ENCODE data around the gene PPTC7.
"Not testable (repeated sequence)": the region's sequence is repeated elsewhere in the genome, so short reads cannot be mapped to it uniquely, and the experiment has no call there.

PPTC7 gene

DNA sequence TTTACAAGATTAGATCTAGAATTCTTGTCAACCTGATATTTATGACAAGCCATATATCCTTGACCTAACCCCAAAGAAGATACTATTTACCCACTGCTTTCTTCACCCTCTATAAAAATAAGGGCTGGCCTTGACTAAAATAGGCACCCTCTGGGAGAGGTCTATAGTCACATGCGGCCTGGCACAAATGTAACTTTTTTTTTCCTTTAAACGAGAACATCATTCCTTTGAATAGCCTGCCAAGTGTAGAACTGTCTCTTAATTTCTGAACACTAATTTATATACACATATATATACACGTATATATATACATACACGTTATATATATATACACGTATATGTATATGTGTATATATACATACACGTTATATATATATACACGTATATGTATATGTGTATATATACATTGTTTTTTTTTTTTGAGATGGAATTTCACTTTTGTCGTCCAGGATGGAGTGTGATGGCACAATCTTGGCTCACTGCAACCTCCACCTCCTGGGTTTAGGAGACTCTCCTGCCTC is 18.6 kb downstream of the PPTC7 start:
- no peak for TF ChIP-seq EZH2 (IDR thresholded peaks at IDR 0.05; ENCODE audit: borderline replicate concordance, low read depth, low read length, severe bottlenecking)
- TF ChIP-seq, protein P1, sequence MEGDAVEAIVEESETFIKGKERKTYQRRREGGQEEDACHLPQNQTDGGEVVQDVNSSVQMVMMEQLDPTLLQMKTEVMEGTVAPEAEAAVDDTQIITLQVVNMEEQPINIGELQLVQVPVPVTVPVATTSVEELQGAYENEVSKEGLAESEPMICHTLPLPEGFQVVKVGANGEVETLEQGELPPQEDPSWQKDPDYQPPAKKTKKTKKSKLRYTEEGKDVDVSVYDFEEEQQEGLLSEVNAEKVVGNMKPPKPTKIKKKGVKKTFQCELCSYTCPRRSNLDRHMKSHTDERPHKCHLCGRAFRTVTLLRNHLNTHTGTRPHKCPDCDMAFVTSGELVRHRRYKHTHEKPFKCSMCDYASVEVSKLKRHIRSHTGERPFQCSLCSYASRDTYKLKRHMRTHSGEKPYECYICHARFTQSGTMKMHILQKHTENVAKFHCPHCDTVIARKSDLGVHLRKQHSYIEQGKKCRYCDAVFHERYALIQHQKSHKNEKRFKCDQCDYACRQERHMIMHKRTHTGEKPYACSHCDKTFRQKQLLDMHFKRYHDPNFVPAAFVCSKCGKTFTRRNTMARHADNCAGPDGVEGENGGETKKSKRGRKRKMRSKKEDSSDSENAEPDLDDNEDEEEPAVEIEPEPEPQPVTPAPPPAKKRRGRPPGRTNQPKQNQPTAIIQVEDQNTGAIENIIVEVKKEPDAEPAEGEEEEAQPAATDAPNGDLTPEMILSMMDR (IDR thresholded peaks at IDR 0.05; ENCODE audit: borderline replicate concordance, extremely low read depth, low read length, poor library complexity, severe bottlenecking) = no peak

DNA sequence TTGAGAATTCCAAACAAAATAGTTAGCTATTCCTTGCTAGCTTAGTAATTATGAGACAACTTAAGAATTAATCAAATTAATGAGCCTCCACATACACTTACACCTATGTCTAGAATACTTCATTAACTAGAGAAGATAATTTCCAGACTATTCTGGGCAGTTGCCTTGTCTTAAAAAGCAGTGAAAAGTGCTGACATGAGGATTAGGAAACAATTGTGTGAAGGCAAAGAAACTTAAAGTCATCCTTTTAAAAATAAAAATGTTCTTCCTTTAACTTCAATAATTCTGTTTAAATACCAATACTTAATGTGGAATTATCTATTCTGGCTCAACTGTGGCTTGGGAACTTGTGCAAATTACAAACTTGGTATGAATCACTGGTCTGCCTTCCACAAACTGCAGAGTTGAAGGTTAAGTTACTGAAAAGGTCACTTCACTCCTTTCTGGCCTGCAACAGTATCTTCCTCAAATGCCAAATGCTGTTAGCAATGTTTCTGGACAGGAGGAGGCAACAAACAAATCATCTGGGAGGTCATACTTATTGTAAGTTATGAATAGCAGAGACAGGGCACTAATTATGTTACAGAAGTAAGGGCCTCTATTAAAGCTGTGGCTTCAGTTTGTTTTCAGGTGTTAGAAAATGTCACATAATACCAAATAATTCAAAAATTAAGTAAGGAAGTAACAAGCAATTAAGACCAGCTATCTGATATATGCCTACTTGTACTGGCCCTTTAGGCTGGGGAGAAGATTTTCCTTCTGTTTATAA is 19.2 kb downstream of the PPTC7 start:
- TF ChIP-seq, protein P1 (IDR thresholded peaks at IDR 0.05; ENCODE audit: borderline replicate concordance, extremely low read depth, low read length, poor library complexity, severe bottlenecking) = no peak
- TF ChIP-seq EZH2 (IDR thresholded peaks at IDR 0.05; ENCODE audit: borderline replicate concordance, low read depth, low read length, severe bottlenecking) = no peak
- H3K4me2 ChIP-seq (ENCODE audit: insufficient read depth, low read length) = no peak overlapping the region
- H4K20me1 ChIP-seq (ENCODE audit: insufficient read depth, low read length) = peaks cover 64% of the 10 kb centered on the region
- H3K4me3 ChIP-seq (ENCODE audit: low read depth in 1 of 2, low read length in 2 of 2) = no peak overlapping the region
- no peaks in the 10 kb centered on the region for H3K27me3 ChIP-seq (ENCODE audit: insufficient read depth, low read length, poor library complexity)
- H3K9me3 ChIP-seq (ENCODE audit: insufficient read depth, low read length, severe bottlenecking) = no peaks in the 10 kb centered on the region
- no peak for DNase-seq
- H3K36me3 ChIP-seq (ENCODE audit: insufficient read depth, low read length) = peaks cover 6% of the 10 kb centered on the region; the same call in 1 of the 2 replicates
- H2AFZ ChIP-seq (ENCODE audit: low read depth, low read length) = no peak overlapping the region
- H3K79me2 ChIP-seq (ENCODE audit: insufficient read depth, low read length) = peaks cover 99% of the 10 kb centered on the region
- ATAC-seq (ENCODE audit: insufficient read depth, low read depth) = no peak
- no peaks in the 10 kb centered on the region for H3K4me1 ChIP-seq (ENCODE audit: insufficient read depth, low read length)
- no peak overlapping the region for H3K27ac ChIP-seq (ENCODE audit: low read length)
- H3K9ac ChIP-seq (ENCODE audit: low read depth, low read length) = no peak overlapping the region

More for the DNA sequence above, 18.6 kb downstream of the PPTC7 start:
- Histone ChIP-seq H3K9me3 (ENCODE audit: insufficient read depth, low read length, severe bottlenecking) (no peaks in the 10 kb centered on the region), H3K27me3 (ENCODE audit: insufficient read depth, low read length, poor library complexity) (no peaks in the 10 kb centered on the region), H2AFZ (ENCODE audit: low read depth, low read length) (no peak overlapping the region), H4K20me1 (ENCODE audit: insufficient read depth, low read length) (peaks cover 64% of the 10 kb centered on the region), H3K9ac (ENCODE audit: low read depth, low read length) (no peak overlapping the region), H3K27ac (ENCODE audit: low read length) (no peak overlapping the region), H3K4me2 (ENCODE audit: insufficient read depth, low read length) (no peak overlapping the region), H3K79me2 (ENCODE audit: insufficient read depth, low read length) (peaks cover 99% of the 10 kb centered on the region), H3K4me3 (ENCODE audit: low read depth in 1 of 2, low read length in 2 of 2) (no peak overlapping the region), H3K36me3 (ENCODE audit: insufficient read depth, low read length) (peaks cover 6% of the 10 kb centered on the region; the same call in 1 of the 2 replicates), H3K4me1 (ENCODE audit: insufficient read depth, low read length) (no peaks in the 10 kb centered on the region)
- DNase-seq (no peak), ATAC-seq (ENCODE audit: insufficient read depth, low read depth) (no peak)

DNA sequence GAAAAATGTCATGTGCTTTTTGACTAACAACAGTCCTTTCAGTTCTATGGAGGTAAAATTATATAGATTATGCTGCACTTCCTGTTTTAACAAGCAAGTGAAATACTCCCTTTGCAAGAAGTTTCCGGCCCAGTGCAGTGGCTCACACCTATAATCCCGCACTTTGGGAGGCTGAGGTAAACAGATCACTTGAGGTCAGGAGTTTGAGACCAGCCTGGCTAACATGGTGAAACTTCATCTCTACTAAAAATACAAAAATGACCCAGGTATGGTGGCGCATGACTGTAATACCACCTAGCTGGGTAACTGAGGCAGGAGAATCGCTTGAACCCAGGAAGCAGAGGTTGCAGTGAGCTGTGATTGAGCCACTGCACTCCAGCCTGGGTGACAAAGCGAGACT is 20.7 kb downstream of the PPTC7 start:
- H3K9ac ChIP-seq (ENCODE audit: low read depth, low read length); H3K27me3 ChIP-seq (ENCODE audit: insufficient read depth, low read length, poor library complexity); H3K27ac ChIP-seq (ENCODE audit: low read length); H2AFZ ChIP-seq (ENCODE audit: low read depth, low read length); H3K4me3 ChIP-seq (ENCODE audit: low read depth in 1 of 2, low read length in 2 of 2); ATAC-seq (ENCODE audit: insufficient read depth, low read depth); H3K4me1 ChIP-seq (ENCODE audit: insufficient read depth, low read length); DNase-seq; H3K36me3 ChIP-seq (ENCODE audit: insufficient read depth, low read length); H3K4me2 ChIP-seq (ENCODE audit: insufficient read depth, low read length); H3K9me3 ChIP-seq (ENCODE audit: insufficient read depth, low read length, severe bottlenecking): not testable (repeated sequence)
- Histone ChIP-seq H4K20me1 (ENCODE audit: insufficient read depth, low read length) (peaks cover 65% of the 10 kb centered on the region), H3K79me2 (ENCODE audit: insufficient read depth, low read length) (peaks cover 100% of the 10 kb centered on the region)

DNA sequence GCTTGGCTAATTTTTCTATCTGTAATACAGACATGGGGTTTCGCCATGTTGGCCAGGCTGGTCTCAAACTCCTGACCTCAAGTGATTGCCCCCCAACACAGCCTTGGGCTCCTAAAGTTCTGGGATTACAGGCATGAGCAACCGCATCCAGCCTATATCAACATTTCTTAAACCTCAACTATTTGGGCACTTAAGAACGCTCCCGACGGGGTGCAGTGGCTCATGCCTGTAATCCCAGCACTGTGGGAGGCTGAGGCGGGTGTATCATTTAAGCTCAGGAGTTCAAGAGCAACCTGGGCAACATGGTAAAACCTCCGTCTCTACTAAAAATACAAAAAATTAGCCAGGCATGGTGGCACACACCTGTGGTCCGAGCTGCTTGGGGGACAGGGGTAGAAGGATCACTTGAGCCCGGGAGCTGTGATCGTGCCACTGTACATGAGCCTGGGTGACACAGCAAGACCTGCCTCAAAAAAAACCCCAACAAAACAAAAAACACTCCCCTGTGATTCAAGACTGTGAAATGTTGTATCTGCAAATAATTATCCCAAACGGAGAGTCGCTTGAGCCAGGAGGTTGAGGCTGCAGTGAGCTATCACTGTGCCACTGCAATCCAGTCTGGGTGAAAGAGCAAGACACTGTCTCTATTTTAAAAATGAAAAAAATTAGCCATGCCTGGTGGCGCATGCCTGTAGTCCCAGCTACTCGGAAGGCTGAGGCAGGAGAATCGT is 21.5 kb downstream of the PPTC7 start:
- Histone ChIP-seq H3K27me3 (ENCODE audit: insufficient read depth, low read length, poor library complexity) (no peaks in the 10 kb centered on the region), H3K4me2 (ENCODE audit: insufficient read depth, low read length) (no peak overlapping the region), H3K4me1 (ENCODE audit: insufficient read depth, low read length) (no peaks in the 10 kb centered on the region), H3K9ac (ENCODE audit: low read depth, low read length) (no peak overlapping the region), H4K20me1 (ENCODE audit: insufficient read depth, low read length) (peaks cover 62% of the 10 kb centered on the region), H3K79me2 (ENCODE audit: insufficient read depth, low read length) (peaks cover 100% of the 10 kb centered on the region), H3K36me3 (ENCODE audit: insufficient read depth, low read length) (peaks cover 3% of the 10 kb centered on the region; the same call in 1 of the 2 replicates), H3K9me3 (ENCODE audit: insufficient read depth, low read length, severe bottlenecking) (no peaks in the 10 kb centered on the region), H3K4me3 (ENCODE audit: low read depth in 1 of 2, low read length in 2 of 2) (no peak overlapping the region), H3K27ac (ENCODE audit: low read length) (no peak overlapping the region), H2AFZ (ENCODE audit: low read depth, low read length) (no peak overlapping the region)
- TF ChIP-seq, protein P1 (IDR thresholded peaks at IDR 0.05; ENCODE audit: borderline replicate concordance, extremely low read depth, low read length, poor library complexity, severe bottlenecking) = no peak
- TF ChIP-seq EZH2 (IDR thresholded peaks at IDR 0.05; ENCODE audit: borderline replicate concordance, low read depth, low read length, severe bottlenecking) = no peak
- DNase-seq (no peak), ATAC-seq (ENCODE audit: insufficient read depth, low read depth) (no peak)
